Left ventricle myocardium inferior (tissue), 1 donor: Measurements from ENCODE around the gene BCL2L2. TPM values are rescaled to one million over a fixed set of nuclear protein-coding genes. Genes with fewer than 3 reads are reported as not detected.

Experiments used
- DNase-seq: peaks from one replicate; pipeline ENCODE4 v3.0.0-alpha.2; 2020
- H3K27ac ChIP-seq: fragments of 200-600 bp; replicated peaks from 2 replicates; pipeline ENCODE4 v1.8.0; 2021
- H3K27me3 ChIP-seq: fragments of 200-600 bp; 2 replicates; pipeline ENCODE4 v1.8.0; 2021; ENCODE audit warnings: low read depth
- H3K36me3 ChIP-seq: fragments of 200-600 bp; 2 replicates; pipeline ENCODE4 v1.8.0; 2021
- H3K4me1 ChIP-seq: fragments of 200-600 bp; 2 replicates; pipeline ENCODE4 v1.8.0; 2021
- H3K4me3 ChIP-seq: fragments of 200-600 bp; 2 replicates; pipeline ENCODE4 v1.8.0; 2021; ENCODE audit warnings: mild to moderate bottlenecking, moderate library complexity
- H3K9me3 ChIP-seq: fragments of 200-600 bp; replicated peaks from 2 replicates; pipeline ENCODE4 v1.8.0; 2021
- CTCF ChIP-seq: fragments of 200-600 bp; IDR thresholded peaks from 2 replicates; pipeline ENCODE4 v1.8.0; 2021; ENCODE audit warnings: antibody characterized with exemption, mild to moderate bottlenecking, borderline replicate concordance
- intact Hi-C: fragments of 100-400 bp; cut with micrococcal nuclease; formaldehyde crosslinking; loops from one replicate; pipeline ENCODE4 v1.11.0; 2022
- total RNA-seq: library from RNA; stranded (reverse); fragmentation: NEBNext Ultra II Directional; extraction: Animal tissue kit (Norgen Biotek cat#: 25700); gene quantifications from one replicate; pipeline ENCODE4 v1.2.1, GENCODE V29; 2021
- donor health status: DM: no; HTN: yes; CAD: no; lungs with severe emphysema.

BCL2L2 gene
- total RNA-seq, 1 donor from 2014 or later, result 37.5 TPM

DNA sequence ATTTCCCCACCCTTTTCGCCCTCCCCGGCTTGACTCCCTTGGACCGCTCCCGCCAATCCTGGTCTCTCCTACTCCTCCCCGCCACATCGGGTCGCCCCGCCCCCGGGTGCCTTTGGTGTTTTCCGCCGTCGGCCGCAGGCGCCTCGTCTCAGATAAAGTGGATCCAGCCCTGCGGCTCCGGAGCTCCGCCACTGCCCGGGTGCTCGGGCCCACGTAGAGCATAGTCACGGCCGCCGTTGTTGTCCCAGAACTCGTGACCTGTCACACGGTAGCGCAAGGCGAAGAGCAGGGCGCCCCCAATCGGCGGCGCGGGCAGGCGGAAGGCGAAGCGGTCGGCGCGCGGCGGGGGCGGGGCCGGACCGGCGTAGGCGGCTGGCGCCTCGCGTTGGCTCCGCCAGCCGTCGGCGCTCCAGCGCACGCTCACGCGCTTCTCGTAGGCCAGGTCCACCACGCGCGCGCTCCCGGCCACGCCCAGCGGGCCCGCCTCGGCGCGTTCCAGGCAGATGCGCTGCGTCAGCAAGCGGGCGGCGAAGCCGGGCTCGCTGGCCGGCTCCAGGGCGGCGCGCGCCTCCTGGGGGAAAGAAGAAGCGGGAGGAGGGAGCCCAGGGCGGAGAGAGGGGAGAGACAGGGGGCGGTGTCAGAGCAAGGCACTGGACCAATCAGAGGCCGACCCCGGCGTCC, 5.2 kb upstream of the BCL2L2 start:
- Histone ChIP-seq H3K36me3 (peaks cover 12% of the 10 kb centered on the region), H3K27ac (peak overlapping the region; percentile 99), H3K27me3 (no peaks in the 10 kb centered on the region), H3K9me3 (no peaks in the 10 kb centered on the region), H3K4me3 (peak overlapping the region; percentile 86), H3K4me1 (peaks cover 62% of the 10 kb centered on the region)
- peak; percentile 83 for TF ChIP-seq CTCF
- intact Hi-C loops, result no loop called here
- DNase-seq, result peak; percentile 98

DNA sequence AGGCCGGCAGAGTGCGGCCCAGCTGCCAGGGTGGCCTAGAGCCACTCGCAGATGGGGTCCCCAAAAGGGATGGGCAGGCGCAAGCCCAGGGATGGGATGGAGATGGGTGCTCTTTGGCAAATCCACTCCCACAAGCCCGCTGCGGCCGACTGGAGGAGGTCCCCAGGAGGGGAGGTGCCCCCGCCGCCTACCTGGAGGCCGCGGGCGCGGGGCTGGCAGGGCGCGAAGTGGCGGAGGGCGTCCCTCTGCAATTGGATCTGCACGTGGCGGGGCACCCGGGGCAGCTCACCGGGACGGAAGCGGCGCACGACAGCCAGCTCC, 4.7 kb upstream of the BCL2L2 start:
- Histone ChIP-seq H3K4me1 (peaks cover 65% of the 10 kb centered on the region), H3K4me3 (peak overlapping the region; percentile 86), H3K27me3 (no peaks in the 10 kb centered on the region), H3K9me3 (no peaks in the 10 kb centered on the region), H3K36me3 (peaks cover 12% of the 10 kb centered on the region), H3K27ac (peak overlapping the region; percentile 99)
- intact Hi-C loops, result no loop called here
- TF ChIP-seq CTCF, result no peak
- DNase-seq, result no peak

- DNase-seq, result peak; percentile 69
- Histone ChIP-seq H3K27ac (peak within 1 kb of the TSS; percentile 99), H3K27me3 (no peaks in the 10 kb centered on the region), H3K36me3 (peaks cover 10% of the 10 kb centered on the region), H3K4me3 (peak within 1 kb of the TSS; percentile 86), H3K9me3 (no peaks in the 10 kb centered on the region), H3K4me1 (peaks cover 67% of the 10 kb centered on the region)
- intact Hi-C loops, result no loop called here
- no peak for TF ChIP-seq CTCF
These were observed 4.1 kb upstream of the BCL2L2 start, which contains the start of gene PPP1R3E for GRCh38 chr14:23302290-23303225. Gene PPP1R3E, minus strand, starts transcription at chr14:23302859. Its CDS starts 283 bp downstream, at chr14:23302576.

- Histone ChIP-seq H3K4me1 (peaks cover 49% of the 10 kb centered on the region), H3K27ac (peak overlapping the region; percentile 94), H3K9me3 (no peaks in the 10 kb centered on the region), H3K4me3 (peak overlapping the region; percentile 81), H3K36me3 (peaks cover 30% of the 10 kb centered on the region), H3K27me3 (no peaks in the 10 kb centered on the region)
- intact Hi-C loops, result no loop called here
- no peak for DNase-seq
- TF ChIP-seq CTCF, result no peak
These were observed 505 bp downstream of the BCL2L2 start for GRCh38 chr14:23307146-23307530.

GRCh38 chr14:23307687-23308644, 1.3 kb downstream of the BCL2L2 start:
- intact Hi-C loops, result no loop called here
- Histone ChIP-seq H3K4me1 (peaks cover 41% of the 10 kb centered on the region), H3K9me3 (no peaks in the 10 kb centered on the region), H3K27me3 (no peaks in the 10 kb centered on the region), H3K4me3 (peak overlapping the region; percentile 81), H3K27ac (no peak overlapping the region), H3K36me3 (peaks cover 30% of the 10 kb centered on the region)
- DNase-seq, result no peak
- no peak for TF ChIP-seq CTCF
